ENCODE data around the gene SPAG4.

Gene SPAG4

DNA sequence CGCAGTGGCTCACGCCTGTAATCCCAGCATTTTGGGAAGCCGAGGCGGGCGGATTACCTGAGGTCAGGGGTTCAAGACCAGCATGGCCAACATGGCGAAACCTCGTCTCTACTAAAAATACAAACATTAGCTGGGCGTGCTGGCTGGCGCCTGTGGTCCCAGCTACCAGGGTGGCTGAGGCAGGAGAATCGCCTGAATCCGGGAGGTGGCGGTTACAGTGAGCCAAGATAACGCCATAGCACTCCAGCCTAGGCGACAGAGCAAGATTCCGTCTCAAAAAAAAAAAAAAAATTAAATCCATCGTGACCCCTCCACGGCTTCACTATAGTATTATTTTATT is 50.3 kb downstream of the SPAG4 start:
- Histone ChIP-seq H3K36me3 (peaks cover 25% of the 10 kb centered on the region), H3K27ac (no peak overlapping the region), H3K27me3 (no peaks in the 10 kb centered on the region), H3K9me3 (no peaks in the 10 kb centered on the region), H3K4me1 (ENCODE audit: control insufficient read depth in 1 of 2, insufficient read depth in 1 of 2, low read depth in 1 of 2, low read length in 1 of 2) (peaks cover 38 to 41% of the 10 kb centered on the region in 2 experiments), H3K4me3 (ENCODE audit: low read depth in 1 of 2, low read length in 1 of 2) (no peak overlapping the region)
- TF ChIP-seq, protein P1, sequence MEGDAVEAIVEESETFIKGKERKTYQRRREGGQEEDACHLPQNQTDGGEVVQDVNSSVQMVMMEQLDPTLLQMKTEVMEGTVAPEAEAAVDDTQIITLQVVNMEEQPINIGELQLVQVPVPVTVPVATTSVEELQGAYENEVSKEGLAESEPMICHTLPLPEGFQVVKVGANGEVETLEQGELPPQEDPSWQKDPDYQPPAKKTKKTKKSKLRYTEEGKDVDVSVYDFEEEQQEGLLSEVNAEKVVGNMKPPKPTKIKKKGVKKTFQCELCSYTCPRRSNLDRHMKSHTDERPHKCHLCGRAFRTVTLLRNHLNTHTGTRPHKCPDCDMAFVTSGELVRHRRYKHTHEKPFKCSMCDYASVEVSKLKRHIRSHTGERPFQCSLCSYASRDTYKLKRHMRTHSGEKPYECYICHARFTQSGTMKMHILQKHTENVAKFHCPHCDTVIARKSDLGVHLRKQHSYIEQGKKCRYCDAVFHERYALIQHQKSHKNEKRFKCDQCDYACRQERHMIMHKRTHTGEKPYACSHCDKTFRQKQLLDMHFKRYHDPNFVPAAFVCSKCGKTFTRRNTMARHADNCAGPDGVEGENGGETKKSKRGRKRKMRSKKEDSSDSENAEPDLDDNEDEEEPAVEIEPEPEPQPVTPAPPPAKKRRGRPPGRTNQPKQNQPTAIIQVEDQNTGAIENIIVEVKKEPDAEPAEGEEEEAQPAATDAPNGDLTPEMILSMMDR (IDR thresholded peaks at IDR 0.05), result no peak

DNA sequence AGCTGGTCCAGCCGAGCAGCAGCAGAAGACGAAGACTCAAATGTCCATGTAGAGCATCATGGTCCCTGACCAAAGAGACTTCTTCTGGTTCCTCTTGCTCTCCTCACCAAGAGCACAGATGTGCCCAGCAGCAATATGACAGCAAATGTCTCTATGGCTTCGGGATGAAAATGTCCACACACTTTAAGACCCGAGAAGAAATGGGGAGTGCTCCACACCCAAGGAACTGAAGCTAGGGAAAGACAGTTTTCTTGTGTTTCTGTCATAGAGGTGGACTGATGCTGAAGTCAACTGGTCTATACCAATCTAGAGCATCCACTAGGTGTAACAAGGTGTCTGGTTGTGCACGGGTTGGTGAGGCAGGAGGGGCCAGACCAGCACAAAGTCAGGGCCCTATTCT is 53.6 kb downstream of the SPAG4 start:
- Histone ChIP-seq H3K4me1 (ENCODE audit: control insufficient read depth in 1 of 2, insufficient read depth in 1 of 2, low read depth in 1 of 2, low read length in 1 of 2) (peaks cover 5 to 8% of the 10 kb centered on the region in 2 experiments), H3K27me3 (no peaks in the 10 kb centered on the region), H3K4me3 (ENCODE audit: low read depth in 1 of 2, low read length in 1 of 2) (no peak overlapping the region), H3K36me3 (peaks cover 56% of the 10 kb centered on the region), H3K27ac (no peak overlapping the region), H3K9me3 (no peaks in the 10 kb centered on the region)
- TF ChIP-seq, protein P1 (IDR thresholded peaks at IDR 0.05), result no peak

DNA sequence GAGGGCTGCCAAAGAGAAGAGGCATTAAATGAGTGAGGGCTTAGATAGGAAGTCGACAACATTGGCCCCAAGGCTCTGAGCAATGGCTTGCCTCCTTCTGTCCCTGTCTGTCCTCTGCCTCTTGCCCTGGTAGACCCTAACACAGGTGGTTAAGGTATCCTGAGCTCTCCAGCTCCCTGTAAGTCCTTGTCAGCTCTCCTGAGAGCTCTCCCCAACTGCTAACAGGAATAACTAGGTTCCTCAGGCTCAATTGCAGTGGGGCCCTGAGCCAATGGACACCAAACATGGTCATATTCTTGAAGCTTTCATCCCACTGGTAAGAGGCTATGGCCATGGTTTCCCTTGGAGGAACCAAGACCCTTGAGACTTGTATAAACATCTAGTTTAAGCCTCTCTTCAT is 54.1 kb downstream of the SPAG4 start:
- Histone ChIP-seq H3K4me1 (ENCODE audit: control insufficient read depth in 1 of 2, insufficient read depth in 1 of 2, low read depth in 1 of 2, low read length in 1 of 2) (peaks cover 3 to 7% of the 10 kb centered on the region in 2 experiments), H3K9me3 (no peaks in the 10 kb centered on the region), H3K36me3 (peaks cover 60% of the 10 kb centered on the region), H3K27me3 (no peaks in the 10 kb centered on the region), H3K4me3 (ENCODE audit: low read depth in 1 of 2, low read length in 1 of 2) (no peak overlapping the region), H3K27ac (no peak overlapping the region)
- TF ChIP-seq, protein P1 (IDR thresholded peaks at IDR 0.05), result no peak
